ENCODE data around the gene PITPNM1.
"Not testable (repeated sequence)": the region's sequence is repeated elsewhere in the genome, so short reads cannot be mapped to it uniquely, and the experiment has no call there.

The PITPNM1 gene

DNA sequence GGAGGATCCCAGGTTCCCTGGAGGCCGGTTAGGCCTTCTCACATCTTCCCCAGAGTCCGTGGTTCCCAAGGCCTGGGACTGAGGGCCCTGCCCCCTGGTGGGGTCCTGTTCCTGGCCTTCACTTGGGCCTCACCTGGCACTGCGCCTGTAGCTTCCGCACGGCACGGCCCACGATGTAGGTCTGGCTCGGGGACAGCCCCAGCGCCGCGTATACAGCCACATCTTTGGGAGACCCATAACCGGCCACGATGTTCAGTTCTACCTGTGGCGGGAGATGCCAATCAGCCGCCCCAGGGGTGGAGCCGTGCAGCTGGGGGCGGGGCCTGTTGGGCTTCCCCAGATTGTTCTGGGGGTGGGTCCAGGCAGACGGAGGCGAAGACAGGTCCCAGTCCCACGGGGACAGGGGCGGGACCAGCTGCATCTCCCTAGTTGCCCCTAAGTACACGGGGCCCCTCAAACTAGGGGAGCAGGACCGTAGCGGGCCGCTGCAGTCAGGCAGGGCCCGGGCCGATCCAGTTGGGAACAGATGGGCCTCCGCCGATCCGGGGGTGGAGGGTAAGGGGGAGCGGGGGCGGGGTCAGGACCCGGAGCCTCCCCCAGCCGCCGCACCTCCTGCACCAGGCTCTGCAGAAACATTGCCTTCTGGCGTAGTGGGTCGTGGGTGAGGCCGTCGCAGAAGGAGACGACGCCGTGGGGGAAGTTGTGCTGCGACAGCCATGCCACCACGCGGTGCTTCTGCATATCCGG, 12.2 kb downstream of the PITPNM1 start:
- DNase-seq (ENCODE audit: low read depth), result no peak
- H3K4me3 ChIP-seq (ENCODE audit: low read depth, low read length), result no peak overlapping the region

DNA sequence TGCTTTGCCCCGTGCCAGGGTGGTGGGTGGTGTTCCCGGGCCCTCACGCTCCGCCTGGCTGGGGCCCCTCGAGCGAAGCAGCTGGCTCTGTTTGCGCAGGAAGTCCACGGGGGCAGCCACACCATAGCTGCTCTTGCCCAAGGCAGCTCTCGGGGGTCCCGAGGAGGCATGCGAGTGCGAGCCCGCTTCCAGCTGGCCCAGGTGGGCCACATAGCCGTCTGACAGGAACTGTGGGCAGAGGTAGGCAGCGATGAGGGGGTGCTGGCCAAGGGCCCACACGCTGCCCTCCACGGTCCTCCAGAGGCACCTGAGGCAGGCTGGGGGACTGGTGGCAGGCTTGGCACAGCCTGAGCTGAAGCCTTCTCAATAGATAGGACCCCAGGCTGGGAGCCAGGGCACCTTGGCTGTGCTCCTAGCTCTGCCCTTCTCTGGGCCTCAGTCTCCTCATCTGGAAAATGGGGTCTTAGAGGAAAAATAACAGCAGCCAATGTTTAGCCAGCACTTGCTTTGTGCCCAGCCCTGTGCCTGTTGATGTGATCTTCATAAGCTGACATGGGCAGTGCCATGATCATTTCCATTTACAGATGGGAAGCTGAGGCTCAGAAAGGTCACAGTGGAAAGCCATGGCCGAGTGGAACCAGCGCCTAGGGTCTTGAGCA, 13.0 kb downstream of the PITPNM1 start:
- H3K4me3 ChIP-seq (ENCODE audit: low read depth, low read length), result no peak overlapping the region
- DNase-seq (ENCODE audit: low read depth), result no peak

DNA sequence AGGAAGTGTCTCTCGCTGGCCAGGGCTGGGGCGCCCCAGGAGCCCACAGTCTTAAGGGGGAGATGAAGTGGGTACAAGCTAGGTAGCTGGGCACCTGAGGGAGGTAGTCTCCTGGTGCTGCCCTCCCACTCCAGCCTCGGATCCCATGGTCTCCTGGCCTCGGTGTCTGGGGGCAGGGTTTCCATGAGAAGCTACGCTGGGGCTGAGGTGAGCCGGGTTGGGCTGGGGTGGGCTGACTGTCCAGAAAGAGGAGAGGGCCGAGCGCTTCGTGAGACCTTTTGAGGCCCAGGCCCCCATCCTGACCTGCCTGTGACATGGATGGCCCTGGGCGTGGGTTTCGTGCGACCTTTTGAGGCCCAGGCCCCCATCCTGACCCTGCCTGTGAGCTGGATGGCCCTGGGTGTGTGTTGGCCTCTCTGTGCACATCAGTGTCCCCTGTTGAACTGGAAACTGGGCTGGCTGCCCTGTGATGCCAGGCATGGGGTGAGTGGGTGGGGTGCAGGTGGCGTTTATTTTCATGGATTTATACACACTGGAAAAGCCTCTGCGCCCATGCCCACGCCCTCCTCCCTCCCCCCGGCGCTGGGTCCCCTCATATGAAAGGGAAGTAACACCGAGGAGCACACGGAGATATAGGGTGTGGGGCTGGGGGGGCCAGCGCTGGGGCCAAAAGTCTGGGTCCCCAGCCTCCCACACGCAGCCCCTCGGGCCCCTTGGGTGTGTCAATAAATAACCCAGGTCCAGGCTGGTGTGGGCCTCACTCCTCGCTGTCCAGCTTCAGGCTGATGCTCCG, 13.7 kb downstream of the PITPNM1 start:
- H3K4me3 ChIP-seq (ENCODE audit: low read depth, low read length), result no peak overlapping the region
- no peak for DNase-seq (ENCODE audit: low read depth)

GRCh38 chr11:67490727-67491065, 14.5 kb downstream of the PITPNM1 start:
- H3K4me3 ChIP-seq (ENCODE audit: low read depth, low read length), result no peak overlapping the region
- DNase-seq (ENCODE audit: low read depth), result no peak

DNA sequence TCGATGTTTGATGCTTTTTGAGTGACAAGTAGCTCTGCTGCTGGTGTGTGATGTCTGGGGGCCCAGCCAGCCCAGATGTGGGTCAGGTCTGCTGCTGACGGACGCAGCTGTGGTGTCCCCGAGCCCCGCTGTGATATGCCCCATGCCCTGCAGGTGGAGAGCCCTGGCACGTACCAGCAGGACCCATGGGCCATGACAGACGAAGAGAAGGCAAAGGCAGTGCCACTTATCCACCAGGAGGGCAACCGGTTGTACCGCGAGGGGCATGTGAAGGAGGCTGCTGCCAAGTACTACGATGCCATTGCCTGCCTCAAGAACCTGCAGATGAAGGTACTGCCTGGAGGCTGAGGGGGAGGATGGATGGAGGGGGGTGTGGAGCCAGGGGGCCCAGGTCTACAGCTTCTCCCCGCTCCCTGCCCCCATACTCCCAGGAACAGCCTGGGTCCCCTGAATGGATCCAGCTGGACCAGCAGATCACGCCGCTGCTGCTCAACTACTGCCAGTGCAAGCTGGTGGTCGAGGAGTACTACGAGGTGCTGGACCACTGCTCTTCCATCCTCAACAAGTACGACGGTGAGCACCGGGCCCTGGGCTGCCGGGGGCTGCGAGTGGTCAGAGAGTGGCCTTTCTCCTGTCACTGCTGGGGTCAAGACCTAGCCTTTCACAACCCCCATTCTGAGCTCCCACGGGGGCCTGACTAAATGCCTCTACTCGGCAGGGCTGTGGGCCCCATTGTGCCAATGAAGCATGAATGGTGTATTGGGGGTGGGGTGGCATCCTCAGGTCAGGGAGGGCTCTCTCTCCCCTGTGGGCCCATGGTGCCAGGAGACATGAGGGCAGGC, 15.1 kb downstream of the PITPNM1 start:
- H3K4me3 ChIP-seq (ENCODE audit: low read depth, low read length), result no peak overlapping the region
- DNase-seq (ENCODE audit: low read depth), result no peak

DNA sequence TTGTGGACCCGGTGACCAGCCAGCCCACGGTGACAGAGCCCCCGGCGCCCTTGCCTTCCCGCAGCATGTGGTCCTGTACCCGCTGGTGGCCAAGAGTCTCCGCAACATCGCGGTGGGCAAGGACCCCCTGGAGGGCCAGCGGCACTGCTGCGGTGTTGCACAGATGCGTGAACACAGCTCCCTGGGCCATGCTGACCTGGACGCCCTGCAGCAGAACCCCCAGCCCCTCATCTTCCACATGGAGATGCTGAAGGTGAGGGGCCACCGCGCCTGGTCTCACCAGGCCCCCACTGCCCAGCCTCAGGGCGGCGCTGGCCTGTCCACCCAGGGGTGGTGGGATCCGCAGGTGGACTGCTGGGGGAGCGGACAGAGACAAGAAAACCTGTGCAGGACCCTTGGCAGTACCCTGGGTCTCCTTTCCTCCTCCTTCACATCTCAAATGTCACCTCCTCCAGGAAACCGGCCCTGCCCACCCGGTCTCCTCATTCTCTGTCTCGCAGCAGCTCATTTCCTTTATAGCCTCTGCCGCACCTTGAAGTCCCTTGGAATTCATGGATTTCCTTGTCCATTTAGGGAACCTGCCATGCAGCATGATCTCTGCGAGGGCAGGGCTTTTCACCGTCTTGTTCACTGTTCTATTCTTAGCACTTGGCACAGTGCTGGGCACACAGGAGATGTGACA, 15.8 kb downstream of the PITPNM1 start:
- no peak for DNase-seq (ENCODE audit: low read depth)
- no peak overlapping the region for H3K4me3 ChIP-seq (ENCODE audit: low read depth, low read length)

GRCh38 chr11:67486481-67487195, 18.5 kb downstream of the PITPNM1 start:
- H3K4me3 ChIP-seq (ENCODE audit: low read depth, low read length), result no peak overlapping the region
- no peak for DNase-seq (ENCODE audit: low read depth)

DNA sequence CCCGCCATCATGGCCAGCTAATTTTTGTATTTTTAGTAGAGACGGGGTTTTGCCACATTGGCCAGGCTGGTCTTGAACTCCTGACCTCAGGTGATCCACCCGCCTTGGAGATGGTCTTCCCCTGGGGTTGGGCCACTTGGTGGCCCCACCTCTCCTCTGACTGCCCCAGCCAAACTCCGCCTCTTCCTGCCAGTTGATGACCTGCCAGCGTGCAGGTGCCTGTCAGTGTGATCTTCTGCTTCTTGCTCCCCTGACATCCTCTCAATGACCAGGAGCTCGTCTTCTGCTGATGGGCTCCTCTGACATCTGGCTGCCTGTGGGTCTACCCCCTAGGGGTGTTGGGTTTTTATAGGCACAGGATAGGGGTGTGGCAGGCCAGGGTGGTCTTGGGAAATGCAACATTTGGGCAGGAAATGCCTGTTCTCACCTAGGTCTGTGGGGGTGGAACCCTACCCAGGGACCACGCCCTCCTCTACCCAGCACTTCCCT, 19.2 kb downstream of the PITPNM1 start:
- not testable (repeated sequence) for DNase-seq (ENCODE audit: low read depth); H3K4me3 ChIP-seq (ENCODE audit: low read depth, low read length)

DNA sequence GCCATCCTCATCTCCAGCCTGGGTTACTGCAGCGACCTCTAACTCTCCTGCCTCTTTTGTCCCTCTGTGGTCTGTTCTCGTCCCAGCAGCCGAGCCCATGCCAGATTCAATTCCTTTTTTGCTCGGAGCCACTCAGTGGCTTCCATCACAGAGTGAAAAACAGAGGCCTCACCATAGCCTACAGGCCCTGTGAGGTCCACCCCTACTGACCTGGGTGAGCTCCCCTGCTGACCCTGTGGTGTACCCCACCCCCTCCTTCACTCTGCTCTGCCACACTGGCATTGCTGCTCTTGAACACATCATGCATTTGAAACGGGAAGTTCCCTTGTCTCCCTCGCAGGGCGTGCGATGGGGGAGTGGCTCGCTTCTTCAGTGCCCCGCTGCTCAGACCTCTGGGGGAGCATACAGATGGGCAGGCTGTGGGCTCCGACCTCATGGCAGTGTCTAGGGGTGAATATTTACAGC, 20.3 kb downstream of the PITPNM1 start:
- DNase-seq (ENCODE audit: low read depth), result no peak
- no peak overlapping the region for H3K4me3 ChIP-seq (ENCODE audit: low read depth, low read length)

DNA sequence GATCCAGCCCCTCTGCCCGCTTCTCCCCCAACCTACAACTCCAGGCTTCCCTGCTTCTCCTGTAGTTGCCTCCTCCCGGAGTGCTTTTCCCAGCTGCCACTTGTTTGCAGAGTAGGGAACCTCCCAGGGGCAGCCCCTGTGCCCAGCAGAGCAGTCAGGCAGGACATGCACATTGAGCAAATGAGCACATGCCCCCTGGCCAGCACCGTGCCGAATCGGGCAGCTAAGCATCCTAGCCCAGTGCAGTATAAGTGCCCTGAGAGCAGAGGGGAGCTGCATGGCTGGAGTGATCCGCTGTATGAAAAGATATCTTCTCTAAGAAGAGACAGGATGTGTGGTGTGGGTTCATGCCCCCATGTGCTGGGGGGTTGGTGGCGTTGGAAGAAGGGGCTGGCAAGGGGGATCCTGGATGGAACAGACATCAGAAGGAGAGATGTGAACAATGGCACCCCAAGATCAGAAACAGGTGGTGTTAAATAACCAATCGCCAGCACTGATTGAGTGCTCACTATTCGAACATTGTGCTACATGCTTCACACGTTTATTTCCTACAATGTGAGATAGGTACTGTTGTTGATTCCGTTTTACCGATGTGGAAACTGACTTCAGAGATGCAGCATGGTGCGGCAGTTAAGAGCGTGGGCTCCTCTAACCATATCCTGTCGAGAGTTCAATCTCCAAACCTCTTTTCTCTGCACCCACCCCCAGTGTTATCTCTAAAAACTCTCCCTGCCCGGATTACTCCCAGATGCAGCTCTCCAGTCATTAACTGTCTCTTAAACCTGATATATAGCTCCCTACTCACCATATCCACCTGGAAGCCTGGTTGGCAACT, 21.1 kb downstream of the PITPNM1 start:
- H3K4me3 ChIP-seq (ENCODE audit: low read depth, low read length), result peak overlapping the region; percentile 64
- DNase-seq (ENCODE audit: low read depth), result no peak

DNA sequence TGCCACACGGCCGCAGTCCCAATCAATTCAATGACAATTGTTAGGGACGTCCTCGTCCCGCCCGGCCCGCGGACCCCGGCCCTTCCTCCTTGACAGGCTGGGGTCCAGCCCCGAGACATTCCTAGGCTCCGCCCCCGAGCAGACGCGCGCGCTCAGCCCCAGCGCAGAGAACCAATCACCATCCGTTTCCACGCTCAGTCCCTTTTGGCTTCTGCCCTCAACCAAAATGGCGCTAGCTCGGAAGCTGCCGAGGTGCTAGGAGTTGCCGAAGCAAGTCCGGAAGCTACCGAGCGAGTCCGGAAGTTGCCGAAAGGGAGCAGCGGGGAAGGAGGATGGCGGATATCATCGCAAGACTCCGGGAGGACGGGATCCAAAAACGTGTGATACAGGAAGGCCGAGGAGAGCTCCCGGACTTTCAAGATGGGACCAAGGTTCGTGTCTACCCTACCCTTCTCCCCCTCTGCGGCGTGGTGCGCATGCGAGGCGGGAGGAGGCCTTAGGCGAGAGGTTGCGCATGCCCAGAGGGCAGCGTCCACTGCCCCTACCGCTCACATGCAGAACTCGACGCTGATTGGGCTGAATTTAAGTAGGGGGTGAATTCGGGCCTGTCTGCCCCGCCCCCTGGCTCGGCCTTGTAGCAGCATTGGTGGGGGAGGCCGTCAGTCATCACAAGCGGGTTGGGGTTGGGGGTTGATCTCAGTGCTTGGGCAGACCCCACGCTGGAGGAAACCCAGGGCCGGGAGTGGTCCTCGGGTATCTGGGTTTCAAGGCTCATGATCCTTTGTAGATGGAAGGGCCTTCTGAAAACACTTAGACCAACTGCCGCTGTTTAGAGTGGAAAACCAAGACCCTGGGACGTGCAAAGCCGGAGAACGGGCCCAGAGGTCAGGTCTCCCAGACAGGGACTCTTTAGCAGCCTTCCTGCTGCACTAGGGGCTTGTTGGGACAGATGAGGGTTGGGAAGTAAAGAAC, 22.1 kb downstream of the PITPNM1 start, which contains the start of gene AIP:
Gene AIP, plus strand, starts transcription at position 200 of the 972 bp plus-strand sequence. Its CDS starts 133 bp downstream, at position 333.
- peak; percentile 90 for DNase-seq (ENCODE audit: low read depth)
- peak within 1 kb of the TSS; percentile 64 for H3K4me3 ChIP-seq (ENCODE audit: low read depth, low read length)

GRCh38 chr11:67482275-67482826, 22.8 kb downstream of the PITPNM1 start:
- peak overlapping the region; percentile 64 for H3K4me3 ChIP-seq (ENCODE audit: low read depth, low read length)
- no peak for DNase-seq (ENCODE audit: low read depth)

DNA sequence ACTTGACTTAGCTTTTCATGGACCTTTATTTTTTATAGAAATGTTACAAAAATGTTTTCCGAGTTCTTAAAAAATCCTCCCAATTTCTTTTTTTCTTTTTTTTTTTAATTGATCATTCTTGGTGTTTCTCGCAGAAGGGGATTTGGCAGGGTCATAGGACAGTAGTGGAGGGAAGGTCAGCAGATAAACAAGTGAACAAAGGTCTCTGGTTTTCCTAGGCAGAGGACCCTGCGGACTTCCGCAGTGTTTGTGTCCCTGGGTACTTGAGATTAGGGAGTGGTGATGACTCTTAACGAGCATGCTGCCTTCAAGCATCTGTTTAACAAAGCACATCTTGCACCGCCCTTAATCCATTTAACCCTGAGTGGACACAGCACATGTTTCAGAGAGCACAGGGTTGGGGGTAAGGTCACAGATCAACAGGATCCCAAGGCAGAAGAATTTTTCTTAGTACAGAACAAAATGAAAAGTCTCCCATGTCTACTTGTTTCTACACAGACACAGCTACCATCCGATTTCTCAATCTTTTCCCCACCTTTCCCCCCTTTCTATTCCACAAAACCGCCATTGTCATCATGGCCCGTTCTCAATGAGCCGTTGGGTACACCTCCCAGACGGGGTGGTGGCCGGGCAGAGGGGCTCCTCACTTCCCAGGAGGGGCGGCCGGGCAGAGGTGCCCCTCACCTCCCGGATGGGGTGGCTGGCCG, 27.7 kb downstream of the PITPNM1 start:
- not testable (repeated sequence) for DNase-seq (ENCODE audit: low read depth); H3K4me3 ChIP-seq (ENCODE audit: low read depth, low read length)

GRCh38 chr11:67476692-67477091, 28.5 kb downstream of the PITPNM1 start:
- DNase-seq (ENCODE audit: low read depth), result not testable (repeated sequence)

GRCh38 chr11:67472882-67473281, 32.3 kb downstream of the PITPNM1 start:
- H3K4me3 ChIP-seq (ENCODE audit: low read depth, low read length), result no peak overlapping the region

More at GRCh38 chr11:67476692-67477091, 28.5 kb downstream of the PITPNM1 start:
- not testable (repeated sequence) for H3K4me3 ChIP-seq (ENCODE audit: low read depth, low read length)

More at GRCh38 chr11:67472882-67473281, 32.3 kb downstream of the PITPNM1 start:
- no peak for DNase-seq (ENCODE audit: low read depth)

Measured in skeletal muscle cell (primary cell).